Left forelimb (tissue), 1 donor: ENCODE results near the gene TUB.

Source experiments
- DNase-seq: peaks from one replicate; pipeline ENCODE4 v3.0.0-alpha.2; 2018; ENCODE audit warnings: low spot score

The TUB gene

GRCh38 chr11:8107642-8108041, 26.6 kb downstream of the TUB start:
- DNase-seq, result no peak

GRCh38 chr11:8108421-8108820, 27.4 kb downstream of the TUB start:
- DNase-seq, result no peak

GRCh38 chr11:8109675-8110074, 28.7 kb downstream of the TUB start:
- no peak for DNase-seq

GRCh38 chr11:8110396-8110795, 29.4 kb downstream of the TUB start:
- no peak for DNase-seq

GRCh38 chr11:8111636-8112035, 30.6 kb downstream of the TUB start:
- no peak for DNase-seq

GRCh38 chr11:8122173-8122764, 41.3 kb downstream of the TUB start:
- no peak for DNase-seq

GRCh38 chr11:8126649-8127289, 45.8 kb downstream of the TUB start:
- no peak for DNase-seq

- DNase-seq, result no peak
Measured at GRCh38 chr11:8127447-8127846, 46.4 kb downstream of the TUB start.

- no peak for DNase-seq
Measured at GRCh38 chr11:8138526-8138925, 57.5 kb downstream of the TUB start.

GRCh38 chr11:8149726-8150125, 68.7 kb downstream of the TUB start:
- DNase-seq, result no peak
